Kidney (tissue), 14 donors: Measurements from ENCODE around the gene PEPD. TPM values are rescaled to one million over a fixed set of nuclear protein-coding genes. Genes with fewer than 3 reads are reported as not detected.

Source experiments
- DNase-seq, 5 donors: peaks; one replicate each; pipeline ENCODE4 v3.0.0-alpha.2; 2013 to 2020
- FAIRE-seq: peaks from 2 replicates; lab custom pipeline; 2012; peaks lifted over from hg19 to GRCh38; lab: Jason Lieb, UNC
- H3K27ac ChIP-seq, 2 donors: one replicate each; pipeline ENCODE4 v1.7.0; 2013; ENCODE audit warnings: low read depth in 2 of 2, low read length in 2 of 2, inconsistent platforms in 1 of 2
- H3K27me3 ChIP-seq: one replicate; pipeline ENCODE4 v1.7.1; 2013; ENCODE audit warnings: low read length, inconsistent platforms; ENCODE audit not compliant: control insufficient read depth, insufficient read depth
- H3K36me3 ChIP-seq, 3 donors: one replicate each; pipeline versions ENCODE4 v1.7.0 to v1.7.1; 2013; ENCODE audit warnings: low read length in 3 of 3, control low read depth in 1 of 3, inconsistent platforms in 1 of 3; ENCODE audit not compliant: insufficient read depth in 3 of 3, control insufficient read depth in 2 of 3
- H3K4me1 ChIP-seq, 3 donors: one replicate each; pipeline versions ENCODE4 v1.7.0 to v1.7.1; 2013; ENCODE audit warnings: low read length in 3 of 3, inconsistent platforms in 1 of 3, low read depth in 1 of 3; ENCODE audit not compliant: control insufficient read depth in 2 of 3, insufficient read depth in 2 of 3
- H3K4me3 ChIP-seq, 3 donors: one replicate each; pipeline versions ENCODE4 v1.7.0 to v1.8.1; 2013; ENCODE audit warnings: low read length in 3 of 3, control low read depth in 1 of 3, inconsistent platforms in 1 of 3
- H3K9ac ChIP-seq, 3 donors: one replicate each; pipeline versions ENCODE4 v1.7.0 to v1.7.1; 2013; ENCODE audit warnings: low read length in 3 of 3, control low read depth in 1 of 3, inconsistent platforms in 1 of 3
- H3K9me3 ChIP-seq, 3 donors: one replicate each; pipeline versions ENCODE4 v1.7.0 to v1.7.1; 2013; ENCODE audit warnings: low read length in 3 of 3, control low read depth in 1 of 3, inconsistent platforms in 1 of 3; ENCODE audit not compliant: control insufficient read depth in 2 of 3, insufficient read depth in 1 of 3
- CTCF ChIP-seq: IDR thresholded peaks from 3 replicates; pipeline ENCODE4 v1.5.1; 2012; ENCODE audit warnings: mild to moderate bottlenecking, moderate library complexity, borderline replicate concordance; ENCODE audit not compliant: insufficient read depth; ENCODE audit errors: extremely low read depth
- intact Hi-C: fragments of 100-400 bp; cut with DNase I; formaldehyde crosslinking; loops from one replicate; pipeline ENCODE4 v1.11.1; 2022
- polyA plus RNA-seq: library from polyadenylated mRNA; stranded (reverse); fragments of 350-450 nt; fragmentation: Illumina TruSeq; extraction: RNeasy Lipid Tissue Mini Kit (QIAGEN cat#74804); gene quantifications from one replicate; pipeline ENCODE4 v1.2.3, GENCODE V29; 2014; ENCODE audit warnings: low read depth, low replicate concordance; ENCODE audit not compliant: insufficient read depth
- total RNA-seq: library from RNA; stranded (reverse); fragmentation: NEBNext Ultra II Directional; extraction: Animal tissue kit (Norgen Biotek cat#: 25700); gene quantifications from one replicate; pipeline ENCODE4 v1.2.1, GENCODE V29; 2021
- donor health status: control.
- donor health status: control.
- donor health status: control.
- donor health status: control.
- donor health status: control.
- donor health status: DM: yes; HTN: yes; CAD: no.
- donor health status: Normal renal cell carcinoma (clear cell type).

PEPD gene
- total and polyA plus RNA-seq, 2 donors from 2014 or later, result 71.4 to 402 TPM

GRCh38 chr19:33458171-33458633 lies 63.4 kb downstream of the PEPD start:
- Histone ChIP-seq H3K9ac (no peak overlapping the region), H3K4me3 (peak overlapping the region in 1 of 3 donors; percentile 4), H3K9me3 (no peaks in the 10 kb centered on the region), H3K4me1 (no peaks in the 10 kb centered on the region), H3K36me3 (peaks cover 6 to 13% (median 10%) of the 10 kb centered on the region in 3 donors), H3K27me3 (no peaks in the 10 kb centered on the region), H3K27ac (no peak overlapping the region)
- intact Hi-C loops, result no loop called here
- DNase-seq (peak in 1 of 5 donors; percentile 6), FAIRE-seq (no peak)
- TF ChIP-seq CTCF, result no peak

- Histone ChIP-seq H3K27ac (no peak overlapping the region), H3K4me3 (no peak overlapping the region), H3K9ac (no peak overlapping the region), H3K9me3 (no peaks in the 10 kb centered on the region), H3K27me3 (no peaks in the 10 kb centered on the region), H3K36me3 (peaks cover 6 to 13% (median 10%) of the 10 kb centered on the region in 3 donors), H3K4me1 (no peaks in the 10 kb centered on the region)
- intact Hi-C loops, result no loop called here
- FAIRE-seq (no peak), DNase-seq (peak in 1 of 5 donors; percentile 16)
- no peak for TF ChIP-seq CTCF
Measured at GRCh38 chr19:33456845-33457220, 64.8 kb downstream of the PEPD start.

GRCh38 chr19:33456076-33456844 lies 65.3 kb downstream of the PEPD start:
- DNase-seq (peak in 1 of 5 donors; percentile 53), FAIRE-seq (no peak)
- no peaks in the 10 kb centered on the region for H3K4me1 ChIP-seq

More at GRCh38 chr19:33456076-33456844, 65.3 kb downstream of the PEPD start:
- no peak for TF ChIP-seq CTCF
- Histone ChIP-seq H3K9me3 (no peaks in the 10 kb centered on the region), H3K36me3 (peaks cover 6 to 13% (median 10%) of the 10 kb centered on the region in 3 donors), H3K4me3 (no peak overlapping the region), H3K9ac (no peak overlapping the region), H3K27ac (no peak overlapping the region), H3K27me3 (no peaks in the 10 kb centered on the region)
- intact Hi-C loops, result no loop called here
